MM.1S (cell line): ENCODE data around the gene FCER1G.

Experiments used
- DNase-seq: peaks from one replicate; pipeline ENCODE4 v3.0.0-alpha.2; 2015
- H2AFZ ChIP-seq: fragments of 300-600 bp; sonication (generic); 2 replicates; pipeline ENCODE4 v1.6.0; 2016; ENCODE audit warnings: antibody characterized with exemption, low read length
- H3F3A ChIP-seq: fragments of 300-600 bp; sonication (generic); 2 replicates; pipeline ENCODE4 v1.6.1; 2016; ENCODE audit warnings: mild to moderate bottlenecking, antibody characterized with exemption, low read length, moderate library complexity, mixed read lengths; ENCODE audit not compliant: insufficient read depth
- H3K27ac ChIP-seq: fragments of 300-600 bp; sonication (generic); 2 replicates; pipeline ENCODE4 v1.5.1; 2016; ENCODE audit warnings: mild to moderate bottlenecking, low read length
- H3K27me3 ChIP-seq: fragments of 300-600 bp; sonication (generic); replicated peaks from 2 replicates; pipeline ENCODE4 v1.6.0; 2016; ENCODE audit warnings: low read length; ENCODE audit not compliant: insufficient read depth
- H3K36me3 ChIP-seq: fragments of 300-600 bp; sonication (generic); replicated peaks from 2 replicates; pipeline ENCODE4 v1.6.1; 2016; ENCODE audit warnings: mild to moderate bottlenecking, low read length, mixed read lengths; ENCODE audit not compliant: insufficient read depth
- H3K4me1 ChIP-seq: fragments of 300-600 bp; sonication (generic); 2 replicates; pipeline ENCODE4 v1.6.1; 2016; ENCODE audit warnings: low read length, mixed read lengths
- H3K4me2 ChIP-seq: fragments of 300-600 bp; sonication (generic); 2 replicates; pipeline ENCODE4 v1.6.0; 2016; ENCODE audit warnings: low read depth, low read length
- H3K4me3 ChIP-seq: fragments of 300-600 bp; sonication (generic); 2 replicates; pipeline ENCODE4 v1.5.1; 2016; ENCODE audit warnings: low read length, mixed read lengths
- H3K79me2 ChIP-seq: fragments of 300-600 bp; sonication (generic); 2 replicates; pipeline ENCODE4 v1.6.1; 2016; ENCODE audit warnings: mixed run types, low read length, mixed read lengths
- H3K9ac ChIP-seq: fragments of 300-600 bp; sonication (generic); 2 replicates; pipeline ENCODE4 v1.6.1; 2016; ENCODE audit warnings: low read length, mixed read lengths
- H3K9me2 ChIP-seq: fragments of 300-600 bp; sonication (generic); replicated peaks from 2 replicates; pipeline ENCODE4 v1.6.1; 2016; ENCODE audit warnings: mild to moderate bottlenecking, low read length, mixed read lengths; ENCODE audit not compliant: insufficient read depth
- H3K9me3 ChIP-seq: fragments of 300-600 bp; sonication (generic); replicated peaks from 2 replicates; pipeline ENCODE4 v1.6.1; 2016; ENCODE audit warnings: mild to moderate bottlenecking, low read length, mixed read lengths; ENCODE audit not compliant: insufficient read depth
- H4K20me1 ChIP-seq: fragments of 300-600 bp; sonication (generic); 2 replicates; pipeline ENCODE4 v1.6.1; 2016; ENCODE audit warnings: mild to moderate bottlenecking, low read length, moderate library complexity, mixed read lengths; ENCODE audit not compliant: insufficient read depth
- EZH2 ChIP-seq: fragments of 300-600 bp; sonication (generic); optimal IDR thresholded peaks from 2 replicates; pipeline ENCODE3; 2017; ENCODE audit warnings: low read depth, mild to moderate bottlenecking, antibody characterized with exemption, low read length, mixed read lengths
- EZH2phosphoT487 ChIP-seq: fragments of 300-600 bp; sonication (generic); IDR thresholded peaks from 2 replicates; pipeline ENCODE4 v1.6.1; 2018; ENCODE audit warnings: antibody characterized with exemption, low read length
- TF ChIP-seq, protein P1 (sequence below): fragments of 300-600 bp; sonication (generic); IDR thresholded peaks from 2 replicates; pipeline ENCODE4 v1.5.1; 2016; ENCODE audit warnings: antibody characterized with exemption, low read length, mixed read lengths

Gene FCER1G

DNA sequence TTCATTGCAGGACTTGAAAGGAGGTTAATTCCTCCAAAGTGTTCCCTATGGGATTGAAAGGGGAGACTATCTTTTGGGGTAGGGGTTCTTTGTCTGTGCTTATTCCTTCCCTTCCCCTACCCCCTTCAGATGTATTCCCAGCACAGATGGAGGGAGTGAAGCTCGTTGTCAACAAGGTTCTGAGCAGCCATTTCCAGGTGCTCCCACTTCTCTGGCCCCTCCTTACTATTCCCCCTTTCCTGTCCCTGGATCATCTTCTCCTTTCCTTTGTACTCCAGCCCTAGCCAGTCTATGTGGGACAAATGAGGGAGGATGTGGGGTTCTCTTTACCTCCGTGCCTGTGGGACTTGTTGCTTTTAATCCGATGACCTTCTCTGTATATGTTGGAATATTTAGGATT, 11.7 kb downstream of the FCER1G start:
- no peak for DNase-seq
- peaks cover 16% of the 10 kb centered on the region for H3F3A ChIP-seq
- peak overlapping the region; percentile 89 for H3K4me3 ChIP-seq
- no peaks in the 10 kb centered on the region for H4K20me1 ChIP-seq
- peak overlapping the region; percentile 86 for H2AFZ ChIP-seq
- TF ChIP-seq EZH2phosphoT487 (no peak), EZH2 (no peak)
- TF ChIP-seq, protein P1, sequence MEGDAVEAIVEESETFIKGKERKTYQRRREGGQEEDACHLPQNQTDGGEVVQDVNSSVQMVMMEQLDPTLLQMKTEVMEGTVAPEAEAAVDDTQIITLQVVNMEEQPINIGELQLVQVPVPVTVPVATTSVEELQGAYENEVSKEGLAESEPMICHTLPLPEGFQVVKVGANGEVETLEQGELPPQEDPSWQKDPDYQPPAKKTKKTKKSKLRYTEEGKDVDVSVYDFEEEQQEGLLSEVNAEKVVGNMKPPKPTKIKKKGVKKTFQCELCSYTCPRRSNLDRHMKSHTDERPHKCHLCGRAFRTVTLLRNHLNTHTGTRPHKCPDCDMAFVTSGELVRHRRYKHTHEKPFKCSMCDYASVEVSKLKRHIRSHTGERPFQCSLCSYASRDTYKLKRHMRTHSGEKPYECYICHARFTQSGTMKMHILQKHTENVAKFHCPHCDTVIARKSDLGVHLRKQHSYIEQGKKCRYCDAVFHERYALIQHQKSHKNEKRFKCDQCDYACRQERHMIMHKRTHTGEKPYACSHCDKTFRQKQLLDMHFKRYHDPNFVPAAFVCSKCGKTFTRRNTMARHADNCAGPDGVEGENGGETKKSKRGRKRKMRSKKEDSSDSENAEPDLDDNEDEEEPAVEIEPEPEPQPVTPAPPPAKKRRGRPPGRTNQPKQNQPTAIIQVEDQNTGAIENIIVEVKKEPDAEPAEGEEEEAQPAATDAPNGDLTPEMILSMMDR = no peak
- no peaks in the 10 kb centered on the region for H3K27me3 ChIP-seq
- peaks cover 19% of the 10 kb centered on the region for H3K4me1 ChIP-seq
- peak overlapping the region; percentile 95 for H3K4me2 ChIP-seq
- H3K27ac ChIP-seq = peak overlapping the region; percentile 49; the same call in 1 of the 2 replicates
- 0 out of 2 replicates have a peak, but pooled peaks cover 5% of the 10 kb centered on the region for H3K36me3 ChIP-seq
- H3K79me2 ChIP-seq = peaks cover 27% of the 10 kb centered on the region
- H3K9me2 ChIP-seq = no peaks in the 10 kb centered on the region
- no peaks in the 10 kb centered on the region for H3K9me3 ChIP-seq
- peak overlapping the region; percentile 79 for H3K9ac ChIP-seq

DNA sequence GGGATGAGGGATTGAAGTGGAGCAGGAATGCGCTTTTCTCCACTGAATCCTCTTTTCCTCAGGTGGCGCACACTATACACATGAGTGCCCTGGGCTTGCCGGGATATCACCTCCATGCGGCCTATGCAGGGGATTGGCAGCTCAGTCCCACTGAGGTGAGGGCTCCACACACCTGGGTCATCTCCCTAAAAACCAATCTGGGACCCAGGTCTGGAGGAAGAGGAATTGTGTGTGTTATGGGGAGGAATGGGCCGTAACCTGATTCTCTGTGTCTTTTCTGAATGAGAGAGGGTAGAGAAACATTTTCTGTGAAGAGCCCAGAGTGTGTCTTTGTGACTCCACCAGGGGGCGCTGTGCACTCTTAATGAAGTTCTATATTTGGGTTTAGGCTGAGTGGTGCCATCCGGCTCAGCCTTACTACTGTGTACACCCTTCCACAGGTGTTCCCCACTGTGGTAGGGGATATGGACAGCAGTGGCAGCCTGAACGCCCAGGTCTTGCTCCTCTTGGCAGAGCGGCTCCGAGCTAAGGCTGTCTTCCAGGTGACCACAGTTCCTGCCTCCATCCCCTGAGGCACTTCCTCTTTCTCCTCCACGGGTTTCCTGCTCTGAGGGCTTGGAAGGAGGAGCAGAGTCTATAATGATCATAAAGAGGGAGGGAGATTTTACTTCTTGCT, 12.2 kb downstream of the FCER1G start:
- 0 out of 2 replicates have a peak, but pooled peaks cover 5% of the 10 kb centered on the region for H3K36me3 ChIP-seq
- H3K79me2 ChIP-seq = peaks cover 27% of the 10 kb centered on the region
- DNase-seq = peak; percentile 96
- no peaks in the 10 kb centered on the region for H3K9me2 ChIP-seq
- peak overlapping the region; percentile 49; the same call in 1 of the 2 replicates for H3K27ac ChIP-seq
- no peaks in the 10 kb centered on the region for H3K27me3 ChIP-seq
- TF ChIP-seq EZH2 (no peak), EZH2phosphoT487 (no peak)
- TF ChIP-seq, protein P1 = peak; percentile 99
- peaks cover 16% of the 10 kb centered on the region for H3F3A ChIP-seq
- peak overlapping the region; percentile 95 for H3K4me2 ChIP-seq
- no peaks in the 10 kb centered on the region for H3K9me3 ChIP-seq
- no peaks in the 10 kb centered on the region for H4K20me1 ChIP-seq
- peak overlapping the region; percentile 89 for H3K4me3 ChIP-seq
- peak overlapping the region; percentile 86 for H2AFZ ChIP-seq
- peak overlapping the region; percentile 79 for H3K9ac ChIP-seq
- peaks cover 19% of the 10 kb centered on the region for H3K4me1 ChIP-seq

DNA sequence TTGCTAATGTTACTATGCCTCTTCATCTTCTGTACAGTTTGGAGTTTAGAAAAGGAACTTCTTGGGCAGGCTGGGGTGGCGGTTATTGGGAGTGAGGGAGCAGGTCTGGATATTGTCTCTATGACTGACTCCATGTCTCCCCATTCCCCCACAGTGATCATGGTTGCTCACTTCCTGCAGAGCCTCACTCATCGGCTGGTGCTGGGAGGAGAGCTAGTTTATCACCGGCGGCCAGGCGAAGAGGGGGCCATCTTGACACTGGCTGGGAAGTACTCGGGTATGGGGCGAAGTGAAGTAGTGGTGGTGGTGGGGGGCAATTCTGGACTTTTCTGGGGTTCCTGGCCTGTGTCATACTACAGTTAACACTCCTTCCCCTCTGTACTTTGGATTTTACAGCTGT, 12.9 kb downstream of the FCER1G start:
- Histone ChIP-seq H3K36me3 (0 out of 2 replicates have a peak, but pooled peaks cover 5% of the 10 kb centered on the region), H2AFZ (peak overlapping the region; percentile 50; the same call in 1 of the 2 replicates), H3K4me2 (peak overlapping the region; percentile 95), H4K20me1 (no peaks in the 10 kb centered on the region), H3K4me1 (peaks cover 19% of the 10 kb centered on the region), H3K79me2 (peaks cover 27% of the 10 kb centered on the region), H3K27me3 (no peaks in the 10 kb centered on the region), H3K9ac (peak overlapping the region; percentile 32; the same call in 1 of the 2 replicates), H3K9me2 (no peaks in the 10 kb centered on the region), H3F3A (peaks cover 16% of the 10 kb centered on the region), H3K27ac (peak overlapping the region; percentile 49; the same call in 1 of the 2 replicates), H3K4me3 (peak overlapping the region; percentile 89), H3K9me3 (no peaks in the 10 kb centered on the region)
- TF ChIP-seq EZH2phosphoT487 = no peak
- no peak for TF ChIP-seq EZH2
- TF ChIP-seq, protein P1 = no peak
- no peak for DNase-seq
